ENCODE data around the gene TENT4B. TPM values are rescaled to one million over a fixed set of nuclear protein-coding genes. Genes with fewer than 3 reads are reported as not detected.

The TENT4B gene
- total RNA-seq, 1 donor from 2014 or later, result 38.1 TPM

DNA sequence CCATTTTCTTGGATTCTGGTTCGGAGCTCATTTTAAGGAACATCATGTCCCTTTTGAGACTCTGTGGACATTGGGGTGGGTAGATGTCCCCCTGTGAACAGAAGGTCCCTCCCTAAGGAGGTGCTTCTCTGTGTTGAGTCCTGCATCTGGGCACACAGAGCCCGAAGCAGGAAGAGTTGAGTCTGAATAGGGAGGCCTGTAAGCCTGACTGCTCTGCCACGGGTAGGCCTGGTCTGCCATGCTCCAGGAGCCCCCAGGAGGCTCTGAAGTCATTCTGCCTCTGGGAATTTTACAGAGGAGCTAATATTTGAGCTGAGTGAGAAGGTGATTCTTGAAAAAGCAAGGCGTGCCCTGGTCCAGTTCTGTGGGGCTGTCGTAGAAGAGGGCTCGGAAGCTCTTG is 50.6 kb downstream of the TENT4B start:
- TF ChIP-seq, protein P1, sequence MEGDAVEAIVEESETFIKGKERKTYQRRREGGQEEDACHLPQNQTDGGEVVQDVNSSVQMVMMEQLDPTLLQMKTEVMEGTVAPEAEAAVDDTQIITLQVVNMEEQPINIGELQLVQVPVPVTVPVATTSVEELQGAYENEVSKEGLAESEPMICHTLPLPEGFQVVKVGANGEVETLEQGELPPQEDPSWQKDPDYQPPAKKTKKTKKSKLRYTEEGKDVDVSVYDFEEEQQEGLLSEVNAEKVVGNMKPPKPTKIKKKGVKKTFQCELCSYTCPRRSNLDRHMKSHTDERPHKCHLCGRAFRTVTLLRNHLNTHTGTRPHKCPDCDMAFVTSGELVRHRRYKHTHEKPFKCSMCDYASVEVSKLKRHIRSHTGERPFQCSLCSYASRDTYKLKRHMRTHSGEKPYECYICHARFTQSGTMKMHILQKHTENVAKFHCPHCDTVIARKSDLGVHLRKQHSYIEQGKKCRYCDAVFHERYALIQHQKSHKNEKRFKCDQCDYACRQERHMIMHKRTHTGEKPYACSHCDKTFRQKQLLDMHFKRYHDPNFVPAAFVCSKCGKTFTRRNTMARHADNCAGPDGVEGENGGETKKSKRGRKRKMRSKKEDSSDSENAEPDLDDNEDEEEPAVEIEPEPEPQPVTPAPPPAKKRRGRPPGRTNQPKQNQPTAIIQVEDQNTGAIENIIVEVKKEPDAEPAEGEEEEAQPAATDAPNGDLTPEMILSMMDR (IDR thresholded peaks at IDR 0.05), result no peak
- Histone ChIP-seq H3K27me3 (no peaks in the 10 kb centered on the region), H3K4me1 (peaks cover 12 to 46% of the 10 kb centered on the region in 2 donors), H3K27ac (peak overlapping the region; percentile 61), H3K4me3 (no peak overlapping the region), H3K36me3 (no peaks in the 10 kb centered on the region), H3K9me3 (no peaks in the 10 kb centered on the region)
- no peak for DNase-seq (ENCODE audit: low spot score in 2 of 2)
- intact Hi-C loops (cut with DNase I), result loop anchor here (2.0 kb wide), 1 partner anchor 51 kb away; the partner anchor contains the start of gene TENT4B

DNA sequence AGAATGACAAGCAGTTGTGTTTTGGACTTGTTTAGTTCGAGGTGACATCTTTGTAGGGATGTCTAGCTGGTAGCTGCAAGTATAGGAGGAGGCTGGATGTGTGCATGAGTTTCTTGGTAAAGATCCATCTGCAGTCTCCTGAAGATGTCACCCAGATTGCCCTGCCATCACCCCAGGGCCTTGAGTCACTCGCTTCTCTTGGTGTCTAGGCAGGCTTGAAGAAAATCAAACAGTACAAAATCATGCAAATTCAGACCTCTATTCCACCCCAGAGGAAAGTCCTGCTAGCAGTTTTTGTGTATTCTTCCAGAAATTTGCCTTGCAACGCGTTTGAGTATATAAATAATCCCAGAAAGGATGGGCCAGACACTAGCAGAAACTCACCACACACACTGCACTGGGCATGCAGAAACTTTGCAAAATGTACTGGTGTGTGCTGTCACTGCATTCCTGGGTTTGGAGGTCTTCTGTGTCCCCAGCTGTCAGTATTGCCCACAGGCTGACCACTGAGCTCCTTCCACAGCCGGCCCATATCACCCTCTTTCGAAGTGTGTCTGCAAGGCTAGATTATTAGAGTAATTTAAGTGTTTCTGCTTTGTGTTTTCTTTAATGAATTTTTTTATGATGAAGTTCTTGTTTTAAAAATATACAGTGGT is 51.5 kb downstream of the TENT4B start:
- peaks cover 13 to 55% of the 10 kb centered on the region in 2 donors for H3K4me1 ChIP-seq
- intact Hi-C loops (cut with DNase I), result no loop called here
- H3K4me3 ChIP-seq, result no peak overlapping the region
- peak overlapping the region; percentile 61 for H3K27ac ChIP-seq
- no peaks in the 10 kb centered on the region for H3K9me3 ChIP-seq
- TF ChIP-seq, protein P1 (IDR thresholded peaks at IDR 0.05), result no peak
- no peaks in the 10 kb centered on the region for H3K36me3 ChIP-seq
- DNase-seq (ENCODE audit: low spot score in 2 of 2), result no peak
- no peaks in the 10 kb centered on the region for H3K27me3 ChIP-seq

DNA sequence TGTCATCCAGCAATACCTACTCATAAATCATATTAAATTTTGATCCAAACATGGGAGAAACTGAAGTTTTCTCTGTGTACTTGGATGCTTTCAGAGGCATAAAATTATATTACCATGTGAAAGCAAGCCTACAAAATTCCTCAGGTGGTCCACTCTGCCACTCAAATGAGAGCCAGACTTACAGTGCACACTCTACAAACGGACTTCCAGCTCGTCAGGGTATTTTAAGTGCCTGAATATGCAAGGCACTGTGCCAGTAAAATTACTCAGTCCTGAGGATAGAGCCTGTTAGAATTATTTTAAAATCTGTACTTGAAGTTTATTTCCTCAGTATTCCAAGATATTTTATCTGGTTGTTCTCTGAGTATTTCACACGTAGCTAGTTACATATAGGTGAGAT is 54.5 kb downstream of the TENT4B start:
- H3K9me3 ChIP-seq, result no peaks in the 10 kb centered on the region
- intact Hi-C loops (cut with DNase I), result no loop called here
- H3K4me3 ChIP-seq, result no peak overlapping the region
- H3K27me3 ChIP-seq, result no peaks in the 10 kb centered on the region
- TF ChIP-seq, protein P1 (IDR thresholded peaks at IDR 0.05), result no peak
- H3K36me3 ChIP-seq, result peaks cover 7 to 9% of the 10 kb centered on the region in 2 donors
- no peak overlapping the region for H3K27ac ChIP-seq
- DNase-seq (ENCODE audit: low spot score in 2 of 2), result no peak
- peaks cover 13 to 62% of the 10 kb centered on the region in 2 donors for H3K4me1 ChIP-seq

DNA sequence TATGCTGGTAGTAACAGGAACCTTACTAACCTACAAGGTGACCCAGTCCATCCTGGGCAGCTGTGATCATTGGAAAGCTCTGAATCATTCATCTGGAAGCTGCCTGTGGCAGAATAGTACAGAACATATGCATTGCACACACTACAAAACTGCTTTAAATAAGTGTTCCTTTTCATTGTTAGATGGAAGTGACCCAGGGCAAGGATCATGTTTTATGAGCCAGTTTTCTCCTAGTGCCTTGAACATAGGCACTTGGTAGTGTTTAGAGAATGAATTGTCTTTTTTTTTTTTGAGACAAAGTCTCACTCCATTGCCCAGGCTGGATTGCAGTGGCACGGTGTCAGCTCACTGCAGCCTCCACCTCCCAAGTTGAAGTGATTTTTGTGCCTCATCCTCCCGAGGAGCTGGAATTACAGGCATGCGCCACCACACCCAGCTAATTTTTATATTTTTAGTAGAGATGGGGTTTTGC is 55.4 kb downstream of the TENT4B start:
- Histone ChIP-seq H3K9me3 (no peaks in the 10 kb centered on the region), H3K4me1 (peaks cover 13 to 55% of the 10 kb centered on the region in 2 donors), H3K4me3 (no peak overlapping the region), H3K36me3 (peaks cover 7 to 17% of the 10 kb centered on the region in 2 donors), H3K27ac (peak overlapping the region in 1 of 2 donors; percentile 10), H3K27me3 (no peaks in the 10 kb centered on the region)
- intact Hi-C loops (cut with DNase I), result no loop called here
- DNase-seq (ENCODE audit: low spot score in 2 of 2), result no peak
- TF ChIP-seq, protein P1 (IDR thresholded peaks at IDR 0.05), result no peak

DNA sequence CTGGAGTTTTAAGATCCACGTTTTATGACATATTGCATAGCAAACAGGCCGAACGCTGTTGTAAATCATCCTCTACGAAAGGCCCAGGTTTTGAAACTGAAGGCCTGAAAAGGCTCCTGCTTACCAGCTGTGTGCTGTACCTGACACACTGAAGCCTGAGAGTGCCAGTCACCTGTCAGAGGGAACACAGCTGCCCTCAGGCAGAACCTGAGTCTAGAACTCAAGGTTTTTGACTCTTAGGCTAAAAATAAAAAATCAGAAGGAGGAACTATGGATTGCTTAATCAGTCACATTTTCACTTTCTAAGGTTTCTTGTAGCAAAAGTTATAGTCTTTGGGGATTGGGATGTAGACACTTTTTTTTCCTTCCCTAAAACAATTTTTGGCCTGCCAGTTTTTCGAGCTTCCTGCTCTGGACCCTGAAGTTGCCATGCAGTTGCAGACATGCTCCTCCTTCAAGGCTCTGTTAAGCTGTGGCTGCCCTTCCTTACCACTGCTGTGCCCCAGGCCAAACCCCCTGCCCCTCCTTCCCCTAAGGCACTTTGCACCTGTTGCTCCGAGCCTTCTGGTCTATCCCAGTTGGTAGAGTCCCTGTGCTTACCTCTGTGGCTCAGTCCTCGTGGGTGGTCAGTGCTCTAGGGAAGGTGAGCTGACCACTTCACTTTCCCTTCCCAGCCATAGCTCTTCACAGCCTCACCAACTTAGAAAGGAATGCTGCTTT is 56.6 kb downstream of the TENT4B start:
- Histone ChIP-seq H3K9me3 (no peaks in the 10 kb centered on the region), H3K4me1 (peaks cover 13 to 45% of the 10 kb centered on the region in 2 donors), H3K4me3 (no peak overlapping the region), H3K36me3 (peaks cover 7 to 18% of the 10 kb centered on the region in 2 donors), H3K27ac (peak overlapping the region; percentile 17 to 43), H3K27me3 (no peaks in the 10 kb centered on the region)
- no peak for DNase-seq (ENCODE audit: low spot score in 2 of 2)
- intact Hi-C loops (cut with DNase I), result loop anchor here (1.0 to 5.0 kb wide), 4 partner anchors 57 to 458 kb away; partner anchors contain the start of genes CNEP1R1 and TENT4B
- TF ChIP-seq, protein P1 (IDR thresholded peaks at IDR 0.05), result no peak
